ENCODE data around the gene TMEM151B. TPM values are rescaled to one million over a fixed set of nuclear protein-coding genes. Genes with fewer than 3 reads are reported as not detected.

The TMEM151B gene
- total and polyA plus RNA-seq, 2 of the 13 experiments (the other 11 are each of a cell fraction or from before 2014, with no cell fraction given) = not detected

DNA sequence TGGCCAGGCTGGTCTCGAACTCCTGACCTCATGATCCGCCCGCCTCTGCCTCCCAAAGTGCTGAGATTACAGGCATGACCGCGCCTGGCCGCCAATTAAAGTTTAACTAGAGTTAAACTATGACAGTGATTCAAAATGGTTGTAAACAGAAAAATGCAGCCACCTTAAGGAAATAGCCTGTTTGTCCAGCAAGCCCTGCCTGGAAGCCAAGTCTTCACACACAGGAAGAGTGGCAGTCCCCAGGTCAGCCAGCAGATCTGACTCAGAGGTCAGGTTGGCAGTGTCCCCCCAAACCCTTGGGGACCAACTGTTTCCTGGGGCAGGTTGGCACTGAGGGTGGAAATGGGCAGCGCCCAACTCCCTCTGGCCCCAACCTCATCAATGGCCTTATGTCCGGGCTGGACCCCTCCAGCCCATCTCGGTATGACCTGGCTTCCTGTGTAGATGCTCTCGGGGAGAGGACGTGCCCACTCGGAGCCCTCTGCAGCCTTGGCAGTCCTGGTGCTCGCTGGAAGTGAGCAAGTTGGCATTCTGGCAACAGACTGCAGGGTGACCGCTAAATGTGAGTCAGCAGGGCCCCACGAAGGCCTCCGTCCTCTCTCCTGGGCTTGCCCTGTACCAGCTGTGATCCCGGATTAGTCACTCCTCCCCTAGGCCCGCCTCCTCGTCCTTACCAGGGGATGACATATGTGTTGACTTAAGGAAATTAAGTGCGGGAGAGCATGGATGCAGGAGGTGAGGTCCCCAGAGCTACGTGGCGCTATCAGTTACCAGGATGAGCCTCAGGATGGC lies 33.0 kb upstream of the TMEM151B start (continued):
- TF ChIP-seq, protein P1, sequence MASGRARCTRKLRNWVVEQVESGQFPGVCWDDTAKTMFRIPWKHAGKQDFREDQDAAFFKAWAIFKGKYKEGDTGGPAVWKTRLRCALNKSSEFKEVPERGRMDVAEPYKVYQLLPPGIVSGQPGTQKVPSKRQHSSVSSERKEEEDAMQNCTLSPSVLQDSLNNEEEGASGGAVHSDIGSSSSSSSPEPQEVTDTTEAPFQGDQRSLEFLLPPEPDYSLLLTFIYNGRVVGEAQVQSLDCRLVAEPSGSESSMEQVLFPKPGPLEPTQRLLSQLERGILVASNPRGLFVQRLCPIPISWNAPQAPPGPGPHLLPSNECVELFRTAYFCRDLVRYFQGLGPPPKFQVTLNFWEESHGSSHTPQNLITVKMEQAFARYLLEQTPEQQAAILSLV (CRISPR knock-in tag; IDR thresholded peaks at IDR 0.05; ENCODE audit: borderline replicate concordance) = 0 out of 2 replicates have a peak, but pooled peaks have one; percentile 5
- TF ChIP-seq CREM (IDR thresholded peaks at IDR 0.05) (0 out of 2 replicates have a peak, but pooled peaks have one; percentile 37), CREM (CRISPR knock-in tag; IDR thresholded peaks at IDR 0.05) (no peak), ZNF496 (CRISPR knock-in tag; IDR thresholded peaks at IDR 0.05; ENCODE audit: insufficient replicate concordance) (no peak), SMAD3 (CRISPR knock-in tag; IDR thresholded peaks at IDR 0.05) (no peak), HOXA3 (CRISPR knock-in tag; IDR thresholded peaks at IDR 0.05) (peak; percentile 47), SRF (IDR thresholded peaks at IDR 0.05; ENCODE audit: low read depth, low read length) (no peak), PLRG1 (conservative IDR thresholded peaks at IDR 0.05) (no peak), AKAP8 (CRISPR knock-in tag; IDR thresholded peaks at IDR 0.05) (no peak), ZNF850 (CRISPR knock-in tag; conservative IDR thresholded peaks at IDR 0.05) (peak; percentile 85; the same call in 1 of the 2 replicates), SOX13 (IDR thresholded peaks at IDR 0.05) (no peak), SOX13 (CRISPR knock-in tag; conservative IDR thresholded peaks at IDR 0.05 in 1 of 2, IDR thresholded peaks at IDR 0.05 in 1 of 2) (no peak), ZNF607 (CRISPR knock-in tag; IDR thresholded peaks at IDR 0.05; ENCODE audit: borderline replicate concordance) (peak; percentile 78; the same call in 1 of the 2 replicates), CHD2 (IDR thresholded peaks at IDR 0.05; ENCODE audit: low read depth, low read length) (no peak), ZNF431 (CRISPR knock-in tag; IDR thresholded peaks at IDR 0.05; ENCODE audit: borderline replicate concordance, low read depth) (peak; percentile 42; the same call in 1 of the 2 replicates), ZNF121 (CRISPR knock-in tag; IDR thresholded peaks at IDR 0.05) (no peak), SNRNP70 (IDR thresholded peaks at IDR 0.05; ENCODE audit: low read depth, low read length) (no peak), ZNF510 (CRISPR knock-in tag; IDR thresholded peaks at IDR 0.05; ENCODE audit: low read depth) (peak; percentile 68; the same call in 1 of the 2 replicates)
- TF ChIP-seq, protein P2, sequence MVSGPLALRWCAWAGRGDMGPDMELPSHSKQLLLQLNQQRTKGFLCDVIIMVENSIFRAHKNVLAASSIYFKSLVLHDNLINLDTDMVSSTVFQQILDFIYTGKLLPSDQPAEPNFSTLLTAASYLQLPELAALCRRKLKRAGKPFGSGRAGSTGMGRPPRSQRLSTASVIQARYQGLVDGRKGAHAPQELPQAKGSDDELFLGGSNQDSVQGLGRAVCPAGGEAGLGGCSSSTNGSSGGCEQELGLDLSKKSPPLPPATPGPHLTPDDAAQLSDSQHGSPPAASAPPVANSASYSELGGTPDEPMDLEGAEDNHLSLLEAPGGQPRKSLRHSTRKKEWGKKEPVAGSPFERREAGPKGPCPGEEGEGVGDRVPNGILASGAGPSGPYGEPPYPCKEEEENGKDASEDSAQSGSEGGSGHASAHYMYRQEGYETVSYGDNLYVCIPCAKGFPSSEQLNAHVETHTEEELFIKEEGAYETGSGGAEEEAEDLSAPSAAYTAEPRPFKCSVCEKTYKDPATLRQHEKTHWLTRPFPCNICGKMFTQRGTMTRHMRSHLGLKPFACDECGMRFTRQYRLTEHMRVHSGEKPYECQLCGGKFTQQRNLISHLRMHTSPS (CRISPR knock-in tag; IDR thresholded peaks at IDR 0.05; ENCODE audit: low read depth) = peak; percentile 99
- TF ChIP-seq, protein P3, sequence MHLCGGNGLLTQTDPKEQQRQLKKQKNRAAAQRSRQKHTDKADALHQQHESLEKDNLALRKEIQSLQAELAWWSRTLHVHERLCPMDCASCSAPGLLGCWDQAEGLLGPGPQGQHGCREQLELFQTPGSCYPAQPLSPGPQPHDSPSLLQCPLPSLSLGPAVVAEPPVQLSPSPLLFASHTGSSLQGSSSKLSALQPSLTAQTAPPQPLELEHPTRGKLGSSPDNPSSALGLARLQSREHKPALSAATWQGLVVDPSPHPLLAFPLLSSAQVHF (CRISPR knock-in tag; IDR thresholded peaks at IDR 0.05) = no peak
- TF ChIP-seq, protein P4, sequence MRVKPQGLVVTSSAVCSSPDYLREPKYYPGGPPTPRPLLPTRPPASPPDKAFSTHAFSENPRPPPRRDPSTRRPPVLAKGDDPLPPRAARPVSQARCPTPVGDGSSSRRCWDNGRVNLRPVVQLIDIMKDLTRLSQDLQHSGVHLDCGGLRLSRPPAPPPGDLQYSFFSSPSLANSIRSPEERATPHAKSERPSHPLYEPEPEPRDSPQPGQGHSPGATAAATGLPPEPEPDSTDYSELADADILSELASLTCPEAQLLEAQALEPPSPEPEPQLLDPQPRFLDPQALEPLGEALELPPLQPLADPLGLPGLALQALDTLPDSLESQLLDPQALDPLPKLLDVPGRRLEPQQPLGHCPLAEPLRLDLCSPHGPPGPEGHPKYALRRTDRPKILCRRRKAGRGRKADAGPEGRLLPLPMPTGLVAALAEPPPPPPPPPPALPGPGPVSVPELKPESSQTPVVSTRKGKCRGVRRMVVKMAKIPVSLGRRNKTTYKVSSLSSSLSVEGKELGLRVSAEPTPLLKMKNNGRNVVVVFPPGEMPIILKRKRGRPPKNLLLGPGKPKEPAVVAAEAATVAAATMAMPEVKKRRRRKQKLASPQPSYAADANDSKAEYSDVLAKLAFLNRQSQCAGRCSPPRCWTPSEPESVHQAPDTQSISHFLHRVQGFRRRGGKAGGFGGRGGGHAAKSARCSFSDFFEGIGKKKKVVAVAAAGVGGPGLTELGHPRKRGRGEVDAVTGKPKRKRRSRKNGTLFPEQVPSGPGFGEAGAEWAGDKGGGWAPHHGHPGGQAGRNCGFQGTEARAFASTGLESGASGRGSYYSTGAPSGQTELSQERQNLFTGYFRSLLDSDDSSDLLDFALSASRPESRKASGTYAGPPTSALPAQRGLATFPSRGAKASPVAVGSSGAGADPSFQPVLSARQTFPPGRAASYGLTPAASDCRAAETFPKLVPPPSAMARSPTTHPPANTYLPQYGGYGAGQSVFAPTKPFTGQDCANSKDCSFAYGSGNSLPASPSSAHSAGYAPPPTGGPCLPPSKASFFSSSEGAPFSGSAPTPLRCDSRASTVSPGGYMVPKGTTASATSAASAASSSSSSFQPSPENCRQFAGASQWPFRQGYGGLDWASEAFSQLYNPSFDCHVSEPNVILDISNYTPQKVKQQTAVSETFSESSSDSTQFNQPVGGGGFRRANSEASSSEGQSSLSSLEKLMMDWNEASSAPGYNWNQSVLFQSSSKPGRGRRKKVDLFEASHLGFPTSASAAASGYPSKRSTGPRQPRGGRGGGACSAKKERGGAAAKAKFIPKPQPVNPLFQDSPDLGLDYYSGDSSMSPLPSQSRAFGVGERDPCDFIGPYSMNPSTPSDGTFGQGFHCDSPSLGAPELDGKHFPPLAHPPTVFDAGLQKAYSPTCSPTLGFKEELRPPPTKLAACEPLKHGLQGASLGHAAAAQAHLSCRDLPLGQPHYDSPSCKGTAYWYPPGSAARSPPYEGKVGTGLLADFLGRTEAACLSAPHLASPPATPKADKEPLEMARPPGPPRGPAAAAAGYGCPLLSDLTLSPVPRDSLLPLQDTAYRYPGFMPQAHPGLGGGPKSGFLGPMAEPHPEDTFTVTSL (CRISPR knock-in tag; IDR thresholded peaks at IDR 0.05; ENCODE audit: borderline replicate concordance) = peak; percentile 41; the same call in 1 of the 2 replicates

Measured in HepG2 (cell line).